HG03378 (cell line): ENCODE data around the gene ALKBH3.

ENCODE experiments used
- ATAC-seq: cut with Tn5 transposase; IDR thresholded peaks from one replicate; pipeline ENCODE4 v1.9.1; 2021; ENCODE audit warnings: mild to moderate bottlenecking, moderate library complexity; ENCODE audit not compliant: unreplicated experiment

Gene ALKBH3

DNA sequence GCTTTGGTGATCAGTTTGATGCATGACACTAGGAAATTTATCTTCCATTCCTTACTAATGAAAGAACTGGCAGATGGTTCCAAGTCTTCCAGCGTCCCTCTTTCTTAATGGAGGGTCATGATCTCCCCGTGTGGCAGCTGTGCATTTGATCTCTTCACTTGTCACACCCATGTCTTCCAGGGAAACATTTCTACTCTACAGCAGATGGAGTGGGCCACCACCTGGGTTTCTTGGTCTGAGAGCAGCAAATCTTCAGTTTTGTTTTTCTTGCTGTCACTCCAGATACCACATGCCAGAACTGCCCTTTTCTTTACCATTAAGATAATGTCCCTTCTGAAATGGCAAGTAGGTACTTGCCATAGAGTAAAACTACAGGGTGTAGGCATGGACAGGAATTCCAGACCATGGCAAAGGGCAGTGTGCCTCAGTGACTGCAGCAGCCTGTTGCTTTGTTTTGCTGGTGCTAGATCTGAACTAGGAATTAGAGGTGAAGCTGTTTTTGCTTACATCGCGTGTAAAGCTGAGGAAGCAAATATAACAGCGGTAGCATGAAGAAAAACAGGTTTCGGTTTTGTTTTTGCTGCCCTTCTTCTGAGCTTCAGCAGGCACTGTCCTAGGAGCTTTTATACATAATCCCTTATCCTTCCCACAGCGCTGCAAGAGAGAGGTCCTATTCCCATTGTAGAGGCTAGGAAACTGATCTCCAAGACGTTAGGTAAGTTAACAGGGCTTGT, 41.1 kb downstream of the ALKBH3 start:
- no peak for ATAC-seq

DNA sequence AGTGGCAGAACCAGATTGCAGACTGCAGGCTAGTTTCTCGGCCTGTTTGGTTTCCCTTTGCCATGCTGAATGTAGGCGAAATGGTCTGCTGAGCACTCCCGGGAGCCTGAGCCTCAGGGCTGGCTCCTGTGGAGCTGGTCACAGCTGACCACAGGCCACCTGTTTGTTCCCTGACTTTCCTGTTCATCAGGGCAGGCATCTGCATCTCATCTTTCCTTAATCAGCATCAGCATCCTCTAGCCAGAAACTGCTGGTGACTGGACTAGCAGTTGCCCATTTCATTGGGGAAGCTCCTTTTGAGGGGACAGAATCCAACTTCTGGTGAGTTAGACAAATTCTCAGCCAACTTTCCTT, 41.6 kb downstream of the ALKBH3 start:
- no peak for ATAC-seq

DNA sequence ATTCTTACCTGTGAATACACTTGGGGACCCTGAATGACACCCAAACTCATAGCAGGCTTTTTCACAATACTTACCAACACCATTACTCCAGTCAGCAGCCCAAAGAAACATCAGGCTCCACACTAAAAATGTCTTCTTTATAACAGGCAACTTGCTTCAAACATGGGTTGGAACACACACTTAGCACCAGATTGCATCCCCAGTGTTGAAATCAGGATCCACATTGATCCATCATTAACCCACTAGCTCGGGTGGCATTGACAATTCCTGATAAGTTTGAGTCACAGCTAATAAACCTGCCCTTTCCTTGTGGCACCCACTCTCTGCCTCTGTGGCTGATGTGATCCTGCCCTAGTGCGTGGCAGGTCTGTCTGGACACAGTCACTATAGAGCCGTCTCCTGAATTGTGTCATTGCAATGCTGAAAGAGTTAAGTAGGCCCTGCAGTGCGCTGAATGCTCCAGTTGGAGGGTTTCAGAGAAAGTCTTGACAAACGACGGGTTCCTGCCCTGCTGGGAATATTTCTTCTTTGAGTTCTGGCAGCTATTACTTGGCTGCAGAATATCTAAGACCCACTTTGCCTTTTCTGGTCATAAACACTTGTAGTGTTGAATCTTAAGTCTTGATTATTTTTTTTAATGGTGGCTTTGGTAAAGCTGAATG, 42.2 kb downstream of the ALKBH3 start:
- no peak for ATAC-seq

DNA sequence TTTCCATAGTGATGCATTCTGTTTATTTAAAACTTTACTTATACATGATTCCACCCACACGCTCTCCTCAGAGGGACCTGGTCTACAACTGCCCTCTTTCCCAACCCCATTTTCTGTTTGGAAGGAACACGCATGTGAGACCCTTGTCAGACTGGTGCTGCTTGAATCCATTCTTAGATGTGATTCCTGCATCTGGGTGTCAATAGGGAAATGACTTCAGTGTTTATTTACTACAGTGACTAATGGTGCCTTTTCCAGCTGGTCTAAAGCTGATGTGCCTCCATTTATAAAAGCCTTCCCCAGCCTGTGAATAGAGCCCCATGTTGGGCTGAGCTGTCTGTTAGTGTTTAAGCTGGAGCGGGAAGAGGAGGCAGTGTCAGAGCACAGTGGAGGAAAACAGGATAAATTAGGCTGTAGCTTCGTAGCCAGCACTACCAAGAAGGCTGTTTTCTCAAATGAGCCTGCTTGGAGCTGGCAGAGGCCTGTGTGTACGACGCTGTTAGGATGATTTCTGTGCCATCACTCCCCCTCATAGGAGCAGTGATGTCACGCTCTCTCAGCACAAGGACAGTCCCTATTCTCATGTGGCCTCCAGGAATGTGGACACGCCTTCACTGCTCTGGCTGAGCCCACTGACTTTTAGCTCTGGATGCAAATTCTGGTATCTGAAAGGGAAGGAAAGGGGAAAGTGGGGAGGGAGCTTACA, 42.9 kb downstream of the ALKBH3 start:
- no peak for ATAC-seq

DNA sequence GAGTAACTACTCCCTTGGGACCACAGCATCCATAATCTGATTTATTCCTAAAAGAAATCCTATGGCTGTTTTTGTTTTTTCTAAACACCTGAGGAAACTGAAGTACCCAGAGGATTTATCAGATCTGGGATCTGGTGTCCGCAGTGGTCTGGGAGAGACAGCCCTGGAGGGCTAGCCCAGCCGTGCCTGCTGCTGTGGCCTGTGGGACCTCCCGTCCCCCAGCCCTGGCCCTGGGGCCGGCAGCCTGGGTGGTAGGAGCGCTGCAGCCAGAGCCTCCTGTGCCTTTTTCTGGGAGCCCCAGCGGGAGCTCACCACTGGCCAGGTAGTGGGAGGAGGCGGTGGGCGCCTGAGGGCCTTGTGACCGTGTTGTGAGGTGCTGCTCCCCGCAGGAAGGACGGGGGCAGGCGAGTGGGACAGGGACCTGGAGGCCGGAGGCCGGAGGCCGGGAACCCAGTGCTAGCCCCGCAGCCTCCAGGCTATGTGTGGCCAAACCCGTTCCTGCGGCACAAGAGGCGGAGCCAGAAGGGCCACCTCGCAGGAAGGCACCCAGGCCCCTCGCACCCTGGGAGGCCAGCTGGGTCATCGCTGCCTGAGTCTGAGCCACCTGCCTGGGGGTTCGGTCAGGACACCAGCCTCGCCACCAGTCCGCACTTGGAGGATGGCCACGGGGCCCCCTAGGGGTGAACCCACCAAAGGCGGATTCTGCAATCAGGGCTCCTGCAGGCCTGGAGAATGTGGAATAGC, 43.7 kb downstream of the ALKBH3 start:
- no peak for ATAC-seq

DNA sequence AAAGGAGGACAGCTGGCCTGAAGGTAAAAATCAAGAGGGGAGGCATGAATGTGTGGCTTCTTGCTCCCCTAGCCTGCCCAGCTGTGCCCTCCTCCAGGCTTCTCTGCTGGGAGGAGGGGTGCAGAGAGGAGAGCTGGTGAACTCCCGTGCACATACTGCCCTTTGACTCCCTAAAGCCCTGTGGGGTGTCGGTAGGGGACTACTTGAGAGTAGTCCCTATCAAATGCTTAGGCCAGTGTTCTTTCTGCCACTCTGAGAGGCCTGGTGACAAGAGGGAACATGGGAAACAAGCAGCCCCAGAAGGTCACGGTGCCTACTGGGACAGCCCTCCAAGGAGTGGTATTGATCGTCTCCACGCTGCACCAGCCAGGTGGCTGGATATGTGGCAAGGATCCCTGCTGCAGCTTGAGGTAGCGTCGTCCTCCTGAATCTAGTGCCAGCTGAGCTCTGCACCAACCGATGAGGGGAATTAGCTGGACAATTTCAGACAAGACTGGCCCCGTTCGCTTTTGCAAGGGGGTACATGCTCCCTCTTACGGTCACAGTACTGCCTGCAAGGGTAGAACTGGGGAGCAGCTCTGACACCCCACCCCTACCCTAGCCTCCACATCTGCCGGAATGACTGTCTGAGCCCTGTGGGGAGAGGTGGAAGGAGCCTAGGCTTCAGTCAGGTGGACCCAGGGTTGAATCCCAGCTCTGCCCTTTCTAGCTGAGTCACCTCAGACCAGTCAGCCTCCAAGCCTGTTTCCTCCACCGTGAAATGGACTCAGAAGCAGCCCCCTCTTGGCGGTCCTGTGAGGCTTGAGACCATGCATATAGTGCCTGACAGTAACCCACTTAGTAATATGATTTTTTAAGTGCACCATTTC, 44.7 kb downstream of the ALKBH3 start:
- no peak for ATAC-seq

DNA sequence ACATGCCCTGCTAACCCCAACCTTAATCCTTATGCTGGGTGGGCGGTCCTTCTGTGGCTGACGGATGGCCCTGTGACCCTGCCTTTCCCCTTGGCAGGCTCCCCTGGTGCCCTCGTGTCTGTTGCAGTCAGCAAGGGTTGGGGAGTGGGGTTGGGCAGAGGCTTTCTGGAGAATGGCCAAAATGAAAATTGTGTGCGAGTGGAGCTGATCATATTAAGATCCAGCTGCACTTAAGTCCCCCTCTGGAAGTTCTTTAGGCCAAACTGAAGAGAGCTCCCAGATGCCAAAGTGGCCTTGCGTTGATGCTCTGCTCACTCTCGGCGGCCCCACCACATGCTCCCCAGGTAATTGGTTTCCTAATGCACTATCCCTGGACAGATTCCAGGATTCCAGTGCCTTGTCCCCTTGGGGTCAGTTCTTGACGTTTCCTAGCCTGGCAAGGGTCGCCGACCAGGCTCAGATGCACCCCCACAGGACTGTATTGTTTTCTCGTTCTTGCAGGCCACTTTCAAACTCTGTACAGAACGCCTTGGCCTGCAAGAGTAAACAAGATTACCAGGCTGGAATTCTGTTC, 45.4 kb downstream of the ALKBH3 start:
- no peak for ATAC-seq

DNA sequence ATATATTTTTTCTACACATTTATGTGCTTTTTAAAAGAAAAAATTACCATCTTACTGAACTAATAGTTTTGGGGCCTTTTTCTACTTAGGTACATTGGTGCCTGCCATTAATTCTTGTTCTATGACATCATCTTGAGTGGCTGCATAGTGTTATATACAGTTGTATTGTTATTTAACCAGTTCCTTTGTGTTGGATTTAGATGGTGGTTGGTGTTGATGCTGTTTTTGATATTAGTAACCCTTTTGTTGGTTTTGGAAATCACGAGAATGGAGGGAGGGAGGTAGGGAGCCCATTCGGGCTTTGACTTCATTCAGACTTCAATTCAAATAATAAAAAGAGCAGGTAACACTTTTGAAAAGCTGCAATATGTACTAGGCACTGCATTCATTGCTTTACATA, 46.4 kb downstream of the ALKBH3 start:
- ATAC-seq: no peak

DNA sequence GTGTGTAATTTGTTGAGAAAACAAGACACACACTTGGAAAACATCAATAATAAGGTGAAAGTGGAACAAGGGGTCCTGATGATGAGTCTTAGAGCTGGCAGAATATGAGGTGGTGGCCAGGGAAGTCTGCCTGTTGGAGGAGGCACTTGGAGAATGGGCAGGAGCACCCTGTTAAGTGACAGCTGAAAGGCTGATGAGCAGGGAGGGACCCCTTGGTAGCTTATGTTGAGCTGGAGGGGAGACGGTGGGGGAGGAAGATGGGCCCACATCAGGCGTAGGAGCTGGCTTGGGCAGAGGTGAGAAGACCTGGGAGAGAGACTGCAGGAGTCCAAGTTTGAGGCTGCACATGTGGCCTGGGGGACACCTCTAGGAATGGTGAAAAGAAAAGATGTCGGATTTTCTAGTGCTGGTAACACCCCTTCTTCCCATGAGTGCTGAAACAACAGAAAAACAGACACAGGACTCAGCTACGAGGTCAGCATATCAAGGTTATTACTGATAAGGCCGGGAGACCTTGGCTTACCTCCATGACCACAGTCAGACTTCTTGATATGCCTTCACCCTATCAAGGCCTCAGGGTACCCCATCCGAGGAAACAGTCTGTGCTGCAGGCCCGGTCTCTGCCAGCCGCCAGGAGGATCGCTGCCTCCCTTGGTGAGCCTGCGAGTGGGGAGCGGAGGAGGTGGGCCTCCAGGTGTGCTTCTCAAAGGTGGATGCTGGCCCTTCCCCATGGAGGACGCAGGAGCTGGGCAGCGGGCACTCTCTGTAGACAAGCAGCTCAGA, 47.5 kb downstream of the ALKBH3 start:
- ATAC-seq: no peak

DNA sequence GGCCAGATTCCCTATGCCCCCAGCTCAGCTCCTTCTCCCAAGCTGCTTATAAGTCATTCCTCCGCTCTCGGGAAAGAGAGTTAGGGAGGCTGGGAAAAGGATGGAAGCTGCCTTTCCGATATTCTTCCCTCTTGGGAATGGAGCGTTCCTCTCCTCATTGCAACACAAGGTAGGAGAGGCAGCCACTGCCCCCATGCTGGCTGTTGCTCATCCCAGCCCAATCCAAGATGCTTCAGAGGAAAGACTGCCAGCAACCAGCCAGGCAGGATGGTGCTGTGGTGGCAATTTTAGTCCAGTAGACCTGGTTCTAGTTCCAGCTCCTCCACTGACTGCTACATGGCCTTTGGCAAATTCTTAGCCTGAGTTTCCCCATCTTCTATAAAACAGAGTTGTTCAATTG, 48.1 kb downstream of the ALKBH3 start:
- no peak for ATAC-seq

DNA sequence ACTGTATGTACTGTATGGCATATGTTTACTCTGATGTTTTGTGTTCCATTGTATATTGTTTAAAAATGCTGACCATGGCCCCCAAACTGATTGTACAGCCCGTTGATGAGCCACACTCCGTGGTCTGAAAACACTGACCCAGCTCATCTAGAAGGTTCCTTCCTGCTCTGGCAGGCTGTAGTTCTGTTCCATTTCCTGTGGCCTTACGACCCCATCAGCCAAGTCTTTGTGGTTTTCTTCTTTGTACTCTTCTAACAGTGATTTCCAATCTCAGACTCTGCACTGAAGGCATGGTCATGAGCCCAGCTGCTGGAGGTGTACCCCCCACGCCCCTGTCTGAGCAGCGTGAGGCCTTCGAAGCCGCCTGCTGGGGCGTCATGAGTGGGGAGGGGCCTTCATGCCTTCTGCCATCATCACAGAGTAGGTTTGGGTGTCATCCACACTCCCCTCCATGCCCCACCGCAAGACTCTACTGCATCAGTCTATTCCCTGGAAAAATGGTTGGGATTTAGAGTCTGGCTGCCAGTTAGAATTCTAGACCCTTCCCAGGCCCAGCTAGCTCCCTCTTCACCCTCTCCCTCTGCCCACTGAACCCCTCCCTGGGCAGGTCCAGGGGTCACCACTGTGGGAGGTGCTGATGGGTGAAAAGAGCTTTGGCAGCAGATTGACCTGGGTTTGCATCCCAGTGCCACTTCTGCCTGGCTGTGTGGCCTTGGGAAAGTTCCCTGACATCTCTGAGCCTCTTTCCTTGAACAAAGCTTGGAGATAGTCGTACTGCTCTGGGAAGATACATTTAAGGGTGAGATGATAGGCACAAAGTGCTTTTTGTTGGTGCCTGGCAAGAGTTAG, 50.5 kb downstream of the ALKBH3 start:
- no peak for ATAC-seq

DNA sequence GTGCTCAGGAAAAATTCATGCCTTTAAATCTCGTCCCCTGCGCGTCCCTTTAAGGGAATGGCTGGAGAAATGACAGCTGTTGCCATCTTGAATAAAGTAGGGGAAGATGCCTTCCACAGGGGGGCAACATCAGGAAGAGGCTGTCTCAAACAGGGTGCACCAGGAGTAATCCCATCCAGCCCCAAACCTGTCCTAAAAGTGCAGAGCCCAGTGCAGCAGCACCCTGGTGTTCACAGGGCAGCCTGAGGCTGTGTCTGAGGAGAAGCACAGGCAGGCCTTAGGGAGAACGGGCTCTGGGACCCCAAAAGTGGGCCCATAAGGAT, 51.0 kb downstream of the ALKBH3 start:
- ATAC-seq: no peak

DNA sequence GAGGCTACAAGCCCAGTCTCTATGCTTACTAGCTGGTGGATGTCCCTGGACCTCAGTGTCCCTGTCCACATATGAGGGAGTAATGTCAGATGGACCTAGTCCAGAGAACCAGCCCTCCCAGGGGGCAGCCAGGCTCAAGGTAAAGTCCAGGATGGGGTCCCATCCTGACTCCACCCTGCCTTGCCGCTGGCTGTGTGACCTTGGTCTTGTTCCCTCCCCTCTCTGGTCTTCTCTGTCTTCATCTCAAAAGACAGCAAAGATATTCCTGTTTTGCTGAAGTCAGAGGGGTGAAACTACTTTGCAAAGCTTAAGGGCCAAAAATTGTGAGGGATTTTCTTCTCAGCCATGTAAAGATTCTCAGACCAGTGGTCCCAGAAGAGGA, 52.6 kb downstream of the ALKBH3 start:
- no peak for ATAC-seq

DNA sequence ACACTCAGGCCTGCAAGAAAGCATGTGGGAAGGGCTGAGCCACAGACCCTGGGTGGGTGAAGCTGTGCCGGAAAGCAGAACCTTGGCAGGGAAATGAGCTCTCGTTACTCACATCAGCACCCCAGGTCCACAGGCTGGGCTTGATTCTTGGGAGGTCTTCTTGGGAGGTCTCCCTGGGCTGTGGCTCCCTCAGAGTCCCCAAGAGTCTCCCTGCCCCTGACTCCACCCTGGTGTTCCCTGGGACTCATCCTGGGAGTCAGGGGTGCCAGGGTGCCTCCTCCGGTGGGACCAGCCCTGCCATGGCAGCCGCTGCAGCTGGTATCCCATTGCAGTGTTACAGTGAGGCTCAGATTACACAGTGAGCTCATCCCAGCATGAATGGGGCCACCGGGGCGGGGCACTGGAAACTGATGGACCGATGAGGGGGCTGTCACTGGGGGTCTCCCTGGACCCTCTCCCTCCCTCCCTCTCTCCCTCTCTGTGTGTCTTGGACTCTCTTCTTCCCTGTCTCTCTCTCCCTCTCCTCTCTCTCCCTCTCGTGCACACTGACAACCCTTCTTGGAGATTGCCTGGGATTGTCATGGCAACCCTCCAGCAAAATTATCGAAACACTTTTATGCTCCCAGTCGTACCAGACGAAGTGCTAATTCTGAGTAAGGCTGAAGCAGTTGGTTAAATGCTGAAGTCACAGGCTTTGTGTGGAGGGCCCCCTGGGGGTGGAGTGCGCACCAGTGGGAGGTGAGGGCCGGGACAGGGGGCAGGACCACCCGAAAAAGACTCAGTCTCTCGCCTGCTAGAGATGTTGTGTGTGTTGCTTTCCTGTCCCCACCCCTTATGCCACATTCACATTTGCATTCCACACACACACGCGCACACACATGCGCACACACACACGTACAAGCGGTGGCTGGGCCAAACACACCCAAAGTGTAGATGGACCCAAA, 53.2 kb downstream of the ALKBH3 start:
- no peak for ATAC-seq

DNA sequence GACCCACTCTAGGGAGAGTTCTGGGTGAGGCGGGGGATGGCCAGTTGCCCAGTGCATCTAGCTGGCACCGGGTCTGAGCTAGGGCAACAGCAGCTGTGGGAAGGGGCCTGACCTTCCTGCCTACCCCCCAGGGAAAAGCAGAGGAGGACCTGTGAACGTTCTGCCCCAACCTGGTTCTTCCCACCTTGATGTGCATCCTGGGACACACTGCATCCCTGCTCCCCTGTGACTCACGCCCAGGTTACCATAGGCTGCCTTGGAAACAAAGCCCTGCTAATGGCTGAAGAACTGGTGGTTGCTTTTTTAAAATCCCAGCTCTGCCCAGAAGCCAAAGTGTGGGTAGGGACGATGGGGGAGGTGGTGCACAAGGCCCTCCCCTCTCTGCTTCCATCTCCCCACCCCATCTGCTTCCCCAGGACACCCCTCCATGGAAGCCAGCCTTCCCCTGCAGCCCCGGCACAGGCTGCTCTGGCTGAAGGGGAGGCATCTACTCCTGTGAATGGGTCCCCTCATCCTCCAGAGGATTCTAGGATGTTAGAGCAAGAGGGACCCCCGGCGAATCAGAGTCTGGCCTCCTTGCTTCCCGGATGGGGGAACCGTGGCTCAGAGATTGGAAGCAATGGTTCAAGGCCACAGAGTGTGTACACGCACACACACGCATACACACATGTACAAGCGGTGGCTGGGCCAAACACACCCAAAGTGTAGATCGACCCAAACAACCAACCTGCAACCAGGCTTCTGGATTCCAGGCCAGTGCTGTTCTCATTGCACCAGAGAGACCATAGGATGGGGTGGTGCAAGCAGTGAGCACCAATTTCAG, 54.2 kb downstream of the ALKBH3 start:
- no peak for ATAC-seq

DNA sequence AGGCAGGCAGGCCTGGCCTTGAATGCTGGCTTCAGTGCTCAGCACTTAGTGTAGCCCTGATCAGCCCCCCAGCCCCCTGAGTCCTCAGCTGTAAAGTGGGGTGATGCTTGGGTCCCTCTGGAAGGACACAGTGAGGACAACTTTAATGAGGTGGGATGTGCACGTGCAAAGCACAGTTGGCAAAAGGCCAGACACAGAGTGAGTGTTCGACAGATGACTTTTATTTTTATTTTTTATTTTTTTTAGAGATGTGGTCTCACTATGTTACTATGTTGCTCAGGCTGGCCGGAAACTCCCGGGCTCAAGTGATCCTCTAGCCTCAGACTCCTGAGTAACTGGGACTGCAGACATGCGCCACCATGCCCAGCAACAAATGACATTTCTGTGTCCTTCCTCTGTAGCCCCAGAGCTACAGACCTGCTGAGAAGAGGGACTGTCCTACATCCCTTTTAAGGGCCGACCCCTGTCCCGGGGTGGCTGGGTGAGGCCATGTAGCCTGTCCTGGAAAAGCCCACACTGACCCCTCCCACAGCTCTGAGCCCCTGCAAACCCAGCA, 54.9 kb downstream of the ALKBH3 start:
- no peak for ATAC-seq
